Measurements from ENCODE around the gene SNTB2. TPM values are rescaled to one million over a fixed set of nuclear protein-coding genes. Genes with fewer than 3 reads are reported as not detected.

Gene SNTB2
- total and polyA plus RNA-seq, 9 of the 15 experiments (the other 6 are each of a cell fraction or from before 2014, with no cell fraction given) = 1.2 to 13.7 (median 5.7) TPM

- TF ChIP-seq, protein P1, sequence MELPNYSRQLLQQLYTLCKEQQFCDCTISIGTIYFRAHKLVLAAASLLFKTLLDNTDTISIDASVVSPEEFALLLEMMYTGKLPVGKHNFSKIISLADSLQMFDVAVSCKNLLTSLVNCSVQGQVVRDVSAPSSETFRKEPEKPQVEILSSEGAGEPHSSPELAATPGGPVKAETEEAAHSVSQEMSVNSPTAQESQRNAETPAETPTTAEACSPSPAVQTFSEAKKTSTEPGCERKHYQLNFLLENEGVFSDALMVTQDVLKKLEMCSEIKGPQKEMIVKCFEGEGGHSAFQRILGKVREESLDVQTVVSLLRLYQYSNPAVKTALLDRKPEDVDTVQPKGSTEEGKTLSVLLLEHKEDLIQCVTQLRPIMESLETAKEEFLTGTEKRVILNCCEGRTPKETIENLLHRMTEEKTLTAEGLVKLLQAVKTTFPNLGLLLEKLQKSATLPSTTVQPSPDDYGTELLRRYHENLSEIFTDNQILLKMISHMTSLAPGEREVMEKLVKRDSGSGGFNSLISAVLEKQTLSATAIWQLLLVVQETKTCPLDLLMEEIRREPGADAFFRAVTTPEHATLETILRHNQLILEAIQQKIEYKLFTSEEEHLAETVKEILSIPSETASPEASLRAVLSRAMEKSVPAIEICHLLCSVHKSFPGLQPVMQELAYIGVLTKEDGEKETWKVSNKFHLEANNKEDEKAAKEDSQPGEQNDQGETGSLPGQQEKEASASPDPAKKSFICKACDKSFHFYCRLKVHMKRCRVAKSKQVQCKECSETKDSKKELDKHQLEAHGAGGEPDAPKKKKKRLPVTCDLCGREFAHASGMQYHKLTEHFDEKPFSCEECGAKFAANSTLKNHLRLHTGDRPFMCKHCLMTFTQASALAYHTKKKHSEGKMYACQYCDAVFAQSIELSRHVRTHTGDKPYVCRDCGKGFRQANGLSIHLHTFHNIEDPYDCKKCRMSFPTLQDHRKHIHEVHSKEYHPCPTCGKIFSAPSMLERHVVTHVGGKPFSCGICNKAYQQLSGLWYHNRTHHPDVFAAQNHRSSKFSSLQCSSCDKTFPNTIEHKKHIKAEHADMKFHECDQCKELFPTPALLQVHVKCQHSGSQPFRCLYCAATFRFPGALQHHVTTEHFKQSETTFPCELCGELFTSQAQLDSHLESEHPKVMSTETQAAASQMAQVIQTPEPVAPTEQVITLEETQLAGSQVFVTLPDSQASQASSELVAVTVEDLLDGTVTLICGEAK (IDR thresholded peaks at IDR 0.05) = no peak
- TF ChIP-seq, protein P1 (CRISPR knock-in tag; IDR thresholded peaks at IDR 0.05) = no peak
- TF ChIP-seq DPF2 (IDR thresholded peaks at IDR 0.05) (peak; percentile 81), JUND (IDR thresholded peaks at IDR 0.05; ENCODE audit: borderline replicate concordance, low read depth, low read length) (peak; percentile 79), JUND (tag; IDR thresholded peaks at IDR 0.05; ENCODE audit: borderline replicate concordance, low read depth, low read length) (peak; percentile 72; the same call in 1 of the 3 replicates), EP300 (IDR thresholded peaks at IDR 0.05; ENCODE audit: low read length) (peak; percentile 52; the same call in 1 of the 2 replicates), TCF3 (CRISPR knock-in tag; IDR thresholded peaks at IDR 0.05) (peak; percentile 54), FOXA3 (CRISPR knock-in tag; conservative IDR thresholded peaks at IDR 0.05 in 1 of 2, IDR thresholded peaks at IDR 0.05 in 1 of 2) (peak in 1 of 2 experiments; percentile 71; a peak in 2 of 4 replicates), TAL1 (IDR thresholded peaks at IDR 0.05) (peak; percentile 61), MAFF (IDR thresholded peaks at IDR 0.05; ENCODE audit: low read length) (peak; percentile 32; the same call in 1 of the 2 replicates), MAFK (IDR thresholded peaks at IDR 0.05; ENCODE audit: low read length) (peak; percentile 54; the same call in 1 of the 2 replicates), SRF (CRISPR knock-in tag; IDR thresholded peaks at IDR 0.05) (no peak), ATF3 (IDR thresholded peaks at IDR 0.05) (peak; percentile 86), ATF3 (CRISPR knock-in tag; conservative IDR thresholded peaks at IDR 0.05) (no peak)
- TF ChIP-seq, protein P2, sequence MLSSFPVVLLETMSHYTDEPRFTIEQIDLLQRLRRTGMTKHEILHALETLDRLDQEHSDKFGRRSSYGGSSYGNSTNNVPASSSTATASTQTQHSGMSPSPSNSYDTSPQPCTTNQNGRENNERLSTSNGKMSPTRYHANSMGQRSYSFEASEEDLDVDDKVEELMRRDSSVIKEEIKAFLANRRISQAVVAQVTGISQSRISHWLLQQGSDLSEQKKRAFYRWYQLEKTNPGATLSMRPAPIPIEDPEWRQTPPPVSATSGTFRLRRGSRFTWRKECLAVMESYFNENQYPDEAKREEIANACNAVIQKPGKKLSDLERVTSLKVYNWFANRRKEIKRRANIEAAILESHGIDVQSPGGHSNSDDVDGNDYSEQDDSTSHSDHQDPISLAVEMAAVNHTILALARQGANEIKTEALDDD (IDR thresholded peaks at IDR 0.05) = 0 out of 2 replicates have a peak, but pooled peaks have one; percentile 25
- TF ChIP-seq, protein P3, sequence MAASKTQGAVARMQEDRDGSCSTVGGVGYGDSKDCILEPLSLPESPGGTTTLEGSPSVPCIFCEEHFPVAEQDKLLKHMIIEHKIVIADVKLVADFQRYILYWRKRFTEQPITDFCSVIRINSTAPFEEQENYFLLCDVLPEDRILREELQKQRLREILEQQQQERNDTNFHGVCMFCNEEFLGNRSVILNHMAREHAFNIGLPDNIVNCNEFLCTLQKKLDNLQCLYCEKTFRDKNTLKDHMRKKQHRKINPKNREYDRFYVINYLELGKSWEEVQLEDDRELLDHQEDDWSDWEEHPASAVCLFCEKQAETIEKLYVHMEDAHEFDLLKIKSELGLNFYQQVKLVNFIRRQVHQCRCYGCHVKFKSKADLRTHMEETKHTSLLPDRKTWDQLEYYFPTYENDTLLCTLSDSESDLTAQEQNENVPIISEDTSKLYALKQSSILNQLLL (CRISPR knock-in tag; IDR thresholded peaks at IDR 0.05; ENCODE audit: borderline replicate concordance) = no peak
These were observed 30.5 kb downstream of the SNTB2 start (continued) for GRCh38 chr16:69217433-69217832.

Data from K562 (cell line).